ENCODE measurements around the gene MMP26.

GRCh38 chr11:4751201-4751600 lies 46.6 kb downstream of the MMP26 start:
- TF ChIP-seq, protein P1, sequence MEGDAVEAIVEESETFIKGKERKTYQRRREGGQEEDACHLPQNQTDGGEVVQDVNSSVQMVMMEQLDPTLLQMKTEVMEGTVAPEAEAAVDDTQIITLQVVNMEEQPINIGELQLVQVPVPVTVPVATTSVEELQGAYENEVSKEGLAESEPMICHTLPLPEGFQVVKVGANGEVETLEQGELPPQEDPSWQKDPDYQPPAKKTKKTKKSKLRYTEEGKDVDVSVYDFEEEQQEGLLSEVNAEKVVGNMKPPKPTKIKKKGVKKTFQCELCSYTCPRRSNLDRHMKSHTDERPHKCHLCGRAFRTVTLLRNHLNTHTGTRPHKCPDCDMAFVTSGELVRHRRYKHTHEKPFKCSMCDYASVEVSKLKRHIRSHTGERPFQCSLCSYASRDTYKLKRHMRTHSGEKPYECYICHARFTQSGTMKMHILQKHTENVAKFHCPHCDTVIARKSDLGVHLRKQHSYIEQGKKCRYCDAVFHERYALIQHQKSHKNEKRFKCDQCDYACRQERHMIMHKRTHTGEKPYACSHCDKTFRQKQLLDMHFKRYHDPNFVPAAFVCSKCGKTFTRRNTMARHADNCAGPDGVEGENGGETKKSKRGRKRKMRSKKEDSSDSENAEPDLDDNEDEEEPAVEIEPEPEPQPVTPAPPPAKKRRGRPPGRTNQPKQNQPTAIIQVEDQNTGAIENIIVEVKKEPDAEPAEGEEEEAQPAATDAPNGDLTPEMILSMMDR (IDR thresholded peaks at IDR 0.05; ENCODE audit: low read length): no peak
- no peak for TF ChIP-seq EZH2 (optimal IDR thresholded peaks at IDR 0.05; ENCODE audit: low read depth, low read length)
- TF ChIP-seq EZH2phosphoT487 (IDR thresholded peaks at IDR 0.05; ENCODE audit: low read length): no peak

Measured in MM.1S (cell line).